GM12892 (cell line): ENCODE results near the gene PEAK1.

Experiments used
- POLR2A ChIP-seq: IDR thresholded peaks from 2 replicates; pipeline ENCODE4 v1.6.1; 2011; ENCODE audit warnings: low read depth, low read length, control low read depth
- POLR2AphosphoS5 ChIP-seq: IDR thresholded peaks from 2 replicates; pipeline ENCODE4 v1.6.1; 2011; ENCODE audit warnings: low read depth, low read length, control low read depth
- TAF1 ChIP-seq: IDR thresholded peaks from 2 replicates; pipeline ENCODE4 v1.6.1; 2011; ENCODE audit warnings: low read depth, mild to moderate bottlenecking, control low read depth, low read length, borderline replicate concordance

- TF ChIP-seq TAF1, result no peak
- no peak for TF ChIP-seq POLR2A
- TF ChIP-seq POLR2AphosphoS5, result no peak
Measured at GRCh38 chr15:77168616-77169015, 251.3 kb downstream of the PEAK1 start.
